HepG2 (cell line): ENCODE results near the gene CDC14B. TPM values are rescaled to one million over a fixed set of nuclear protein-coding genes. Genes with fewer than 3 reads are reported as not detected.

Experiments used
- ESRRA ChIP-seq: sonication (generic); formaldehyde crosslinking; IDR thresholded peaks from 2 replicates; pipeline ENCODE4 v1.5.1; 2020; ENCODE audit warnings: mild to moderate bottlenecking, low read depth, missing genetic modification reagents
- FOXA1 ChIP-seq, 2 experiments: fragments of 450-650 bp in 1 of 2; sonication (generic) in 1 of 2; formaldehyde crosslinking in 1 of 2; IDR thresholded peaks; 2 replicates each; pipeline versions ENCODE4 v1.4.0 to v1.6.1; 2016 to 2020; ENCODE audit warnings: missing genetic modification reagents in 1 of 2
- FOXP4 ChIP-seq: sonication (generic); formaldehyde crosslinking; IDR thresholded peaks from 2 replicates; pipeline ENCODE4 v1.4.0; 2020; ENCODE audit warnings: missing genetic modification reagents
- GPBP1L1 ChIP-seq: sonication (generic); formaldehyde crosslinking; IDR thresholded peaks from 2 replicates; pipeline ENCODE4 v1.5.0; 2020; ENCODE audit warnings: mild to moderate bottlenecking, missing genetic modification reagents
- IRX3 ChIP-seq: sonication (generic); formaldehyde crosslinking; IDR thresholded peaks from 2 replicates; pipeline ENCODE4 v1.8.1; 2023; ENCODE audit warnings: mild to moderate bottlenecking, low read depth, missing genetic modification reagents, borderline replicate concordance
- KDM2A ChIP-seq: sonication (generic); formaldehyde crosslinking; IDR thresholded peaks from 2 replicates; pipeline ENCODE4 v1.4.0; 2020; ENCODE audit warnings: low read depth, missing genetic modification reagents, borderline replicate concordance
- MYNN ChIP-seq: sonication (generic); formaldehyde crosslinking; IDR thresholded peaks from 2 replicates; pipeline ENCODE4 v1.4.0; 2020; ENCODE audit warnings: mild to moderate bottlenecking, low read depth, missing genetic modification reagents
- NFIC ChIP-seq: IDR thresholded peaks from 2 replicates; pipeline ENCODE4 v1.6.1; 2012; ENCODE audit warnings: mild to moderate bottlenecking, low read length, inconsistent platforms
- PBX3 ChIP-seq: sonication (generic); formaldehyde crosslinking; IDR thresholded peaks from 2 replicates; pipeline ENCODE4 v1.8.1; 2023; ENCODE audit warnings: missing genetic modification reagents, inconsistent platforms, borderline replicate concordance
- PCBP1 ChIP-seq: fragments of 200-400 bp; formaldehyde crosslinking; IDR thresholded peaks from 2 replicates; pipeline ENCODE4 v1.6.1; 2017; ENCODE audit warnings: mild to moderate bottlenecking, low read depth, low read length, borderline replicate concordance
- RBM22 ChIP-seq: fragments of 200-400 bp; formaldehyde crosslinking; optimal IDR thresholded peaks from 2 replicates; pipeline ENCODE3; 2017; ENCODE audit warnings: mild to moderate bottlenecking, low read length, moderate library complexity
- REL ChIP-seq: sonication (generic); formaldehyde crosslinking; conservative IDR thresholded peaks from 2 replicates; pipeline ENCODE4 v1.8.0; 2022; ENCODE audit warnings: mild to moderate bottlenecking, missing genetic modification reagents, moderate library complexity
- RELA ChIP-seq: sonication (generic); formaldehyde crosslinking; IDR thresholded peaks from 2 replicates; pipeline ENCODE4 v1.4.0; 2020; ENCODE audit warnings: missing genetic modification reagents
- SKI ChIP-seq: fragments of 450-650 bp; IDR thresholded peaks from one replicate; pipeline ENCODE4 v1.6.1; 2018; ENCODE audit warnings: mild to moderate bottlenecking; ENCODE audit not compliant: partially characterized antibody
- SOX13 ChIP-seq, 3 experiments: fragments of 450-650 bp in 1 of 3; sonication (generic) in 1 of 3; formaldehyde crosslinking in 1 of 3; IDR thresholded peaks in 2 of 3; conservative IDR thresholded peaks in 1 of 3; 2 replicates each; pipeline versions ENCODE4 v1.5.0 to v1.6.1; 2016 to 2020; ENCODE audit warnings: antibody characterized with exemption in 1 of 3, mild to moderate bottlenecking in 1 of 3, missing compliant biosample characterization in 1 of 3, missing genetic modification reagents in 1 of 3, moderate library complexity in 1 of 3
- SRY ChIP-seq: sonication (generic); formaldehyde crosslinking; IDR thresholded peaks from 2 replicates; pipeline ENCODE4 v1.8.0; 2022; ENCODE audit warnings: mild to moderate bottlenecking, missing genetic modification reagents
- TOE1 ChIP-seq: sonication (generic); formaldehyde crosslinking; IDR thresholded peaks from 2 replicates; pipeline ENCODE4 v1.4.0; 2020; ENCODE audit warnings: mild to moderate bottlenecking, missing genetic modification reagents
- TSC22D2 ChIP-seq: sonication (generic); formaldehyde crosslinking; IDR thresholded peaks from 2 replicates; pipeline ENCODE4 v1.5.1; 2020; ENCODE audit warnings: missing genetic modification reagents, mild to moderate bottlenecking, borderline replicate concordance
- ZNF138 ChIP-seq: sonication (generic); formaldehyde crosslinking; IDR thresholded peaks from 2 replicates; pipeline ENCODE4 v1.5.0; 2020; ENCODE audit warnings: mild to moderate bottlenecking, low read depth, missing genetic modification reagents
- ZNF225 ChIP-seq: sonication (generic); formaldehyde crosslinking; IDR thresholded peaks from 2 replicates; pipeline ENCODE4 v1.4.0; 2020; ENCODE audit warnings: mild to moderate bottlenecking, missing genetic modification reagents
- ZNF253 ChIP-seq: sonication (generic); formaldehyde crosslinking; IDR thresholded peaks from 2 replicates; pipeline ENCODE4 v1.8.0; 2022; ENCODE audit warnings: mild to moderate bottlenecking, missing genetic modification reagents, borderline replicate concordance
- ZNF326 ChIP-seq: sonication (generic); formaldehyde crosslinking; IDR thresholded peaks from 2 replicates; pipeline ENCODE4 v1.4.0; 2020; ENCODE audit warnings: missing genetic modification reagents, borderline replicate concordance
- ZNF772 ChIP-seq: sonication (generic); formaldehyde crosslinking; IDR thresholded peaks from 2 replicates; pipeline ENCODE4 v1.5.0; 2020; ENCODE audit warnings: mild to moderate bottlenecking, missing genetic modification reagents
- polyA plus RNA-seq, 8 experiments: library from polyadenylated mRNA; depleted of rRNA in 3 of 8; stranded (reverse) in 7 of 8; unstranded in 1 of 8; fragments of >200 nt; fragmentation: Illumina TruSeq in 4 of 8; extraction: Trizol in 4 of 8; gene quantifications; 2 replicates each; pipeline versions ENCODE4 v1.2.1 to v1.2.3, GENCODE V29; 2011 to 2016; ENCODE audit warnings: low read depth in 4 of 8, missing spikeins in 1 of 8, mixed read lengths in 1 of 8; ENCODE audit not compliant: insufficient read depth in 1 of 8
- total RNA-seq, 5 experiments: library from RNA; depleted of rRNA; stranded (reverse); fragments of >200 nt; fragmentation: Illumina TruSeq; extraction: Trizol; gene quantifications; 2 replicates each; pipeline ENCODE4 v1.2.3, GENCODE V29; 2016; ENCODE audit warnings: low read depth in 1 of 5

Gene CDC14B
- total and polyA plus RNA-seq, 2 of the 13 experiments (the other 11 are each of a cell fraction or from before 2014, with no cell fraction given) = 25.8 to 33.3 TPM

- TF ChIP-seq MYNN (CRISPR knock-in tag) = no peak; the same call in 1 of the 2 replicates
- TF ChIP-seq ZNF772 (CRISPR knock-in tag) = peak; percentile 21; the same call in 1 of the 2 replicates
- no peak for TF ChIP-seq REL (CRISPR knock-in tag)
- TF ChIP-seq ZNF225 (CRISPR knock-in tag) = no peak
- TF ChIP-seq PCBP1 = no peak
- no peak for TF ChIP-seq TSC22D2 (CRISPR knock-in tag)
- no peak for TF ChIP-seq RELA (CRISPR knock-in tag)
- no peak for TF ChIP-seq TOE1
- TF ChIP-seq KDM2A (CRISPR knock-in tag) = peak; percentile 35; the same call in 1 of the 2 replicates
- TF ChIP-seq GPBP1L1 = no peak
- TF ChIP-seq PBX3 = no peak
- TF ChIP-seq NFIC = no peak
- no peak for TF ChIP-seq ZNF326
- TF ChIP-seq ZNF138 (CRISPR knock-in tag) = no peak
- TF ChIP-seq ESRRA (CRISPR knock-in tag) = no peak
- peak; percentile 58; the same call in 1 of the 2 replicates for TF ChIP-seq SRY (CRISPR knock-in tag)
- TF ChIP-seq IRX3 (CRISPR knock-in tag) = no peak; the same call in 1 of the 2 replicates
- no peak for TF ChIP-seq FOXA1 (IDR thresholded peaks at IDR 0.05)
- no peak for TF ChIP-seq FOXA1 (CRISPR knock-in tag; IDR thresholded peaks at IDR 0.05)
- TF ChIP-seq RBM22 = no peak
- TF ChIP-seq FOXP4 (CRISPR knock-in tag) = no peak
- TF ChIP-seq ZNF253 (CRISPR knock-in tag) = no peak
- TF ChIP-seq SKI = no peak
- TF ChIP-seq SOX13 (IDR thresholded peaks at IDR 0.05) = no peak
- no peak for TF ChIP-seq SOX13 (CRISPR knock-in tag; conservative IDR thresholded peaks at IDR 0.05 in 1 of 2, IDR thresholded peaks at IDR 0.05 in 1 of 2)
Observed at GRCh38 chr9:96654450-96655197, 35.0 kb upstream of the CDC14B start (continued).
